Right lobe of liver (tissue), 6 donors: Measurements from ENCODE around the gene LRRC7. TPM values are rescaled to one million over a fixed set of nuclear protein-coding genes. Genes with fewer than 3 reads are reported as not detected.
A peak's percentile ranks its signal among the peaks of the same experiment; 100 is the strongest.

Experiments
- ATAC-seq, 4 donors: fragments of 200-7000 bp; cut with Tn5 transposase; one replicate each; pipeline ENCODE4 v1.9.1; 2020; ENCODE audit warnings: mild to moderate bottlenecking in 4 of 4, moderate library complexity in 4 of 4
- DNase-seq, 3 donors: peaks; one replicate each; pipeline ENCODE4 v3.0.0-alpha.2; 2020
- H3K27ac ChIP-seq, 3 donors: fragments of 200-600 bp; one replicate each; pipeline ENCODE4 v1.8.0; 2022
- H3K27me3 ChIP-seq, 2 donors: fragments of 200-600 bp; one replicate each; pipeline ENCODE4 v1.8.0; 2022
- H3K36me3 ChIP-seq, 4 donors: fragments of 200-600 bp; sonication (generic) in 1 of 4; one replicate each; pipeline versions ENCODE4 v1.5.1 to v1.8.0; 2017 to 2022; ENCODE audit warnings: control low read depth in 1 of 4
- H3K4me1 ChIP-seq, 4 donors: fragments of 200-600 bp; sonication (generic) in 1 of 4; one replicate each; pipeline versions ENCODE4 v1.5.1 to v1.8.0; 2017 to 2022; ENCODE audit warnings: control low read depth in 1 of 4
- H3K4me3 ChIP-seq, 3 donors: fragments of 200-600 bp; one replicate each; pipeline ENCODE4 v1.8.0; 2022
- H3K9me3 ChIP-seq, 4 donors: fragments of 200-600 bp; sonication (generic) in 1 of 4; one replicate each; pipeline versions ENCODE4 v1.5.1 to v1.8.0; 2017 to 2022; ENCODE audit warnings: control low read depth in 1 of 4
- POLR2A ChIP-seq: fragments of 450-650 bp; IDR thresholded peaks from one replicate; pipeline ENCODE4 v1.6.1; 2017; ENCODE audit warnings: antibody characterized with exemption, mild to moderate bottlenecking
- WGBS: methylation state at CpG from one replicate; pipeline ENCODE4 v1.1.6; 2018; ENCODE audit warnings: low coverage, low lambda C conversion rate; ENCODE audit not compliant: insufficient coverage; ENCODE audit errors: missing lambda C conversion rate; 5-methylcytosine and 5-hydroxymethylcytosine counted together
- intact Hi-C, 2 donors: fragments of 100-400 bp; cut with DNase I; formaldehyde crosslinking; loops; one replicate each; pipeline versions ENCODE4 v1.11.2 to v1.14.1; 2022
- total RNA-seq, 6 experiments: library from RNA; depleted of rRNA in 2 of 6; stranded (reverse); fragments of >200 nt in 2 of 6; fragmentation: NEBNext Ultra II Directional in 3 of 6; extraction: Animal tissue kit (Norgen Biotek cat#: 25700) in 3 of 6; gene quantifications; one replicate each; pipeline versions ENCODE4 v1.1.0 to v1.2.4, GENCODE V29; 2016 to 2023
- TF ChIP-seq, protein P1 (sequence below), 4 donors: fragments of 200-600 bp in 3 of 4; fragments of 450-650 bp in 1 of 4; IDR thresholded peaks; one replicate each; pipeline versions ENCODE4 v1.5.1 to v1.8.0; 2016 to 2022; ENCODE audit warnings: antibody characterized with exemption in 4 of 4, mild to moderate bottlenecking in 2 of 4
- donor health status: DM: no; HTN: yes; CAD: no.
- donor health status: DM: no; HTN: no; CAD: no.
- donor health status: DM: no; HTN: no; CAD: no.
- donor health status: DM: no; HTN: yes; CAD: no.
- donor health status: DM: no; HTN: yes; CAD: no.

Gene LRRC7
- total RNA-seq, 6 experiments from 2014 or later = 0.06 to 0.66 (median 0.22) TPM

DNA sequence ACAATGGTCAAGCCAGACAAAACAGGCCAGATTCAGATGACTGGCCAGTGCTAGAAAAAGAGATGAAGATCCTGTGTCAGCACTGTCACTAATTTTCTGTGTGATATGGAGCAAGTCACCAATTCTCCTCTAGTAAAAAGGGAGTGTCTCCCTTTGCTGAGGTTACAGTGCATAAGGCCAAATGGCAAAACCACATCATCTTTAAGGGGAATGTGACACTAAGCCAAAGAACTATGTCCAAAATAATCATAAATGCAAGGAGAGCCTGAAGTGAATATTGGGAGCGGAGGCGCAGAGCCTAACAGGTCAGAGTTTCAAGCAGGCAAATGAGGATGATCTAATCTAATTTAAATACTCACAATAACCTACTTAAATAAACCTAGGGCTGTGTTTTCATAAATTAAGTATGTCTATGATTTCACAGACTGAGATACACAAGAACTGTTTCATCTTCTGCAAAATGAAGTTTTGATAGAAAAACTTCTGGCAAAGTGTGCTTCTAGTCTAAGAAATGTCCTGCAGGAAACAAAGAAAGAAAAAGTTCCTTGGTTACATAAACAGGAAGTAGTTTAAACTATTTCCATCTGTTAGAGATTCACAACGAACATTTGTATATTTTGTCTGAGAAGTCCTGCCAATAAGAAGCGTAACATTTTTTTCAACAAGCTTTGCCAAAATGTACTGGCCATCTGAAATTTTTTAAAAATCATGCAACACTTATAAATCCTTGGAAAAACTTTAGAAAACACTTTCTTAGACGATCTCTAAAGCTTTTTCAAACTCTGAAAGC, 347.4 kb downstream of the LRRC7 start:
- H3K27me3 ChIP-seq = no peaks in the 10 kb centered on the region
- no peaks in the 10 kb centered on the region for H3K4me1 ChIP-seq
- no peak overlapping the region for H3K4me3 ChIP-seq
- WGBS = 45% methylated on average over 5 of the region's 5 CpGs
- no peaks in the 10 kb centered on the region for H3K9me3 ChIP-seq
- intact Hi-C loops = no loop called here
- no peak for ATAC-seq
- H3K36me3 ChIP-seq = no peaks in the 10 kb centered on the region
- DNase-seq = no peak
- H3K27ac ChIP-seq = no peak overlapping the region
- no peak for TF ChIP-seq POLR2A
- TF ChIP-seq, protein P1, sequence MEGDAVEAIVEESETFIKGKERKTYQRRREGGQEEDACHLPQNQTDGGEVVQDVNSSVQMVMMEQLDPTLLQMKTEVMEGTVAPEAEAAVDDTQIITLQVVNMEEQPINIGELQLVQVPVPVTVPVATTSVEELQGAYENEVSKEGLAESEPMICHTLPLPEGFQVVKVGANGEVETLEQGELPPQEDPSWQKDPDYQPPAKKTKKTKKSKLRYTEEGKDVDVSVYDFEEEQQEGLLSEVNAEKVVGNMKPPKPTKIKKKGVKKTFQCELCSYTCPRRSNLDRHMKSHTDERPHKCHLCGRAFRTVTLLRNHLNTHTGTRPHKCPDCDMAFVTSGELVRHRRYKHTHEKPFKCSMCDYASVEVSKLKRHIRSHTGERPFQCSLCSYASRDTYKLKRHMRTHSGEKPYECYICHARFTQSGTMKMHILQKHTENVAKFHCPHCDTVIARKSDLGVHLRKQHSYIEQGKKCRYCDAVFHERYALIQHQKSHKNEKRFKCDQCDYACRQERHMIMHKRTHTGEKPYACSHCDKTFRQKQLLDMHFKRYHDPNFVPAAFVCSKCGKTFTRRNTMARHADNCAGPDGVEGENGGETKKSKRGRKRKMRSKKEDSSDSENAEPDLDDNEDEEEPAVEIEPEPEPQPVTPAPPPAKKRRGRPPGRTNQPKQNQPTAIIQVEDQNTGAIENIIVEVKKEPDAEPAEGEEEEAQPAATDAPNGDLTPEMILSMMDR (IDR thresholded peaks at IDR 0.05) = no peak

- intact Hi-C loops = no loop called here
- Histone ChIP-seq H3K9me3 (no peaks in the 10 kb centered on the region), H3K4me1 (no peaks in the 10 kb centered on the region), H3K27ac (no peak overlapping the region), H3K27me3 (no peaks in the 10 kb centered on the region), H3K4me3 (no peak overlapping the region), H3K36me3 (no peaks in the 10 kb centered on the region)
- TF ChIP-seq, protein P1 (IDR thresholded peaks at IDR 0.05) = no peak
- TF ChIP-seq POLR2A = no peak
- ATAC-seq (no peak), DNase-seq (peak in 1 of 3 donors; percentile 53)
- WGBS = 53% methylated on average over 4 of the region's 36 CpGs
Observed at GRCh38 chr1:69919129-69919921, 351.6 kb downstream of the LRRC7 start.

- ATAC-seq = peak in 1 of 4 donors; percentile 27
- no peaks in the 10 kb centered on the region for H3K27me3 ChIP-seq
- no peak for TF ChIP-seq POLR2A
- TF ChIP-seq, protein P1 (IDR thresholded peaks at IDR 0.05) = no peak
- no peaks in the 10 kb centered on the region for H3K9me3 ChIP-seq
- no peak overlapping the region for H3K4me3 ChIP-seq
- 22% methylated on average over 1 of the region's 6 CpGs for WGBS
- H3K36me3 ChIP-seq = no peaks in the 10 kb centered on the region
- intact Hi-C loops = no loop called here
- no peak overlapping the region for H3K27ac ChIP-seq
- no peak for DNase-seq
- no peaks in the 10 kb centered on the region for H3K4me1 ChIP-seq
Observed at GRCh38 chr1:69919922-69920273, 352.2 kb downstream of the LRRC7 start.

GRCh38 chr1:69920426-69920825, 352.7 kb downstream of the LRRC7 start:
- WGBS = 64% methylated on average over 1 of the region's 1 CpG
- no peaks in the 10 kb centered on the region for H3K4me1 ChIP-seq
- no peak for DNase-seq
- no peaks in the 10 kb centered on the region for H3K27me3 ChIP-seq
- no peaks in the 10 kb centered on the region for H3K9me3 ChIP-seq
- H3K4me3 ChIP-seq = no peak overlapping the region
- no peak for TF ChIP-seq POLR2A
- TF ChIP-seq, protein P1 (IDR thresholded peaks at IDR 0.05) = no peak
- H3K36me3 ChIP-seq = no peaks in the 10 kb centered on the region
- no peak overlapping the region for H3K27ac ChIP-seq
- ATAC-seq = no peak
- intact Hi-C loops = no loop called here
